DLD1 (cell line): ENCODE measurements around the gene GBX1.

ENCODE experiments used
- in situ Hi-C: cut with HindIII; loops from 2 replicates; pipeline ENCODE4 v1.10.0; 2017; ENCODE audit warnings: low sequenced_read_pairs

GBX1 gene

DNA sequence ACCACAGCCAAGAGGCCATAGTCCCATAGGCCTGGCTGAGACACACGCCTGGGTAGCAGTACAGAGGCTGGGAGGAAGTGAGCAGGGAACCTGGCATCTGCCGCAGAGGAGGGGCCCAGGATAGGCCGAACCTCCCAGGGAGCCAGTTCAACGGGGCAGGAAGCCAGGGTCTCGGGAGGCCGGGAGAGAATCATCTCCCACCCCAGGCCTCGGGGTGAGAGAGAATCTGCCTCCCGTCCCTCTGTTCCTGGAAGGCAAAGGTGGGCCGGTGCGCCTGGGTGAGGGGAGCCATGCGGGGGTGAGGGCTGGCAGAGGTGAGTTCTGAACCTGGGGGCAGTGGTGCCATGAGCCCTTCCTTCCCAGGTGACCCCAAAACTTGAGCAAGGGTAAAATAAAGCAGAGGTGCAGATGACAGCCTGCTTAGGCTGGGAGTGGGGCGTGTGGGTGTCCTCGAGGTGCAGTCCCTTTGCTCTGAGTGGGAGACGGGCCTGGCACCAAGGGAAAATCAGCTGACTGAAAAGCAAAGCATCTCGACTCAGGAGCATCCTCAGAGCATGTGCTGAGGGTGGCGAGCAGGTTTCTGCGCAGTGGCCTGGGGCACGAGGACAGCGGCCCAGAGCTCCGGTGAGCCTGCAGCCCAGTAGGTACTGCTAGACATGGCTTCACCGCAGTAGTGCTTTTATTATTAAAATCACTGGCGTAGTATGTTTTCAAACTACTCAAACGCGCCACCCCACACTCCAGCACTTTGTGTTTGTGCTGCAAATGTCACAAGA is 65.7 kb downstream of the GBX1 start:
- in situ Hi-C loops = no loop called here

DNA sequence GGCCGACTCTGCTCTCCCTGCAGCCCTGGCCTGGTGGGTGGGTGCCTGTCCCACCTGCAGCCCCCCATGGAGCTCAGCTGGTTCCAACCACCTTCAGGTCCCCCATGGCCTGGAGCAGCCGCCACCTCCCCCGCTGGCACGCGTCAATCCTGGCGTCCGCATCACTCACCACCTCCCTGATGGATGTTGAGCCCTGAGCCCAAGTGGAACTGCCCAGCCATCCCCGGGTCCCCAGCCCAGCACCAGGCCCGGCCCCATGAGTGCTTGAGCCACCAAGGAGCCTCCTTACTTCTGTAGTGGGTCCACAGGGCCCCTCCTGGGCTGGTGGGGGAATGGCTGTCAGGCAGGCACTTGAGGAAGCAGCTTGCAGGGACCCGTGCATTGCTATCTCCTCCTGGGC is 66.6 kb downstream of the GBX1 start:
- in situ Hi-C loops = no loop called here

DNA sequence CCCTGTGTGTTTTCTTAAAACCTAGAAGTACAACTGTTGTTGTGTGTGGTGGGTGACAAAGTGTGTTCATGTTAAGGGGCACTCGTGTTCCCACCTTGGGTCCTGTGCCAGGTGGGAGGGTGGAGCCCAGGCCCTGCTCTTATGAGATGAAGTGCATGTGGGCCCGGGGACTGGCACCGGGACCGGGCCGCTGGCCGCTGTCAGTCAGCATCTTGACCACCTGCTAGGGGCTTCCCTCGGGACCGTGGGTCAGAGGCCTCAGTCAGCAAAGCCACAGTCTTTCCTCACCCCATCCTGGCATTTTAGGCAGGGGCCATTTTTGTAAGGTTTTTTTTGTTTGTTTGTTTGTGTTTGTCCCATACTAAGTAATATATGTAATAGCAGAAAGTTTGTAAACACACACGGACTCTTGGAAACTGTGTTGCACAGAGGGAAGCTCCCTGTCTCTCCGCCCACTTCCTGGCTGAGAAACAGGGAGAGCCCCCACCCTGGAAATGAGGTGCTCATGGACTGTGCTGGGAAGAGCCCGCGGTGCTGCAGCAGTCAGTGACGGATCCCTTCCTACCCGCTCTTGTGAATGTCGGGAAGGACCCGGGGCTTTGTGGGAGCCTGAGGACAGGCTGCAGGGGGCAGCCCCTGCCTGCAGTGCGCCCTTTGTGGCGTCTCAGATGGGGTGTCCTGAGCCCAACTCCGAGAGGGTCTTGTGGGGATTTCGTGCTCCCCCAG is 67.8 kb downstream of the GBX1 start:
- in situ Hi-C loops = no loop called here
